T-helper 2 cell treated with Interferon-gamma antibody and Interleukin-4, amounts not matched to agents 5 μg/mL and 100 μg/mL, for 36 hours (primary cell): ENCODE data around the gene VSIG10L.

Source experiments
- DNase-seq: peaks from one replicate; pipeline ENCODE4 v3.0.0; 2021; ENCODE audit warnings: low spot score
- H3K27ac Mint-ChIP-seq: one replicate; pipeline ENCODE4 v1.8.0; 2021; ENCODE audit warnings: mild to moderate bottlenecking, mixed read lengths
- H3K27me3 Mint-ChIP-seq: one replicate; pipeline ENCODE4 v1.8.0; 2021; ENCODE audit warnings: low read depth, mixed read lengths
- H3K36me3 Mint-ChIP-seq: one replicate; pipeline ENCODE4 v1.8.0; 2021; ENCODE audit warnings: low read depth, mixed read lengths
- H3K4me1 Mint-ChIP-seq: one replicate; pipeline ENCODE4 v1.8.0; 2021; ENCODE audit warnings: low read depth, mixed read lengths
- H3K4me3 Mint-ChIP-seq: one replicate; pipeline ENCODE4 v1.8.0; 2022; ENCODE audit warnings: mild to moderate bottlenecking, moderate library complexity, mixed read lengths
- H3K9me3 Mint-ChIP-seq: one replicate; pipeline ENCODE4 v1.8.0; 2021; ENCODE audit warnings: mixed read lengths

Gene VSIG10L

DNA sequence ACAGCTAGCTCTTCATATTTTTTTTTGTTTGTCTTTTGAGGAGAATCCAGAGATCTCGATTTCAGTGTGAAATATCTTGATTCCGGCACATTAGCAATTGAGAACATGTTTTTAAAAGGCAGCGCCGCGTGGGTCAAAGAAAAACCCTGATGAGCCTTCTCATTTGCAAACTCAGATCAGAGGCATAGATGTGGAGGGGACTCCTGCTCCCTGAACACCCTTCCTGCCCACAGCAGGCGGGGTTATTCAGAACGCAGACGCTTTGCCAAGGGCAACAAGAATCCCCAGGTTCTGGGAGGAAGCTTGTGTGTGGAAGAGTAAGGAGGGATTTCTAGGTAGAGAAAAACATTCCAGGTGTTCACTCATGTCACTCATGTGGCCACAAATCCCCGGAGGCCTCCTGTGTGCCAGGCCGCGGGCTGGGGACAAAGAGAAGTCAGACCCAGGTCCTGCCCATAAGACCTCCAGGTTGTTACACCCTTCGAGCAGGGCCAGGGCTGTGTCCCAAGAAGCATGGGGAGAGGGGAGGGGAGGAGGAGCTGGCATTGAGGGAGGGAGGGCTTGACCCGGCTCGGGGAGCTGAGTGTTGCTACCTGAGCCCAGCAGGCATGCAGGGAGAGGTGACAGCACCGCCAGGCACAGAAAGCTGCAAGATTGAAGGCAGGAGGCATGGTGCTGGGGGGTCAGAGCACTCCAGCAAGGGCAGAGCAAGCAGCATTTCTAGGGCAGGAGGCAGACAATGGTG lies 46.4 kb downstream of the VSIG10L start:
- Mint-ChIP-seq H3K4me3 (no peak overlapping the region), H3K27me3 (no peaks in the 10 kb centered on the region)

DNA sequence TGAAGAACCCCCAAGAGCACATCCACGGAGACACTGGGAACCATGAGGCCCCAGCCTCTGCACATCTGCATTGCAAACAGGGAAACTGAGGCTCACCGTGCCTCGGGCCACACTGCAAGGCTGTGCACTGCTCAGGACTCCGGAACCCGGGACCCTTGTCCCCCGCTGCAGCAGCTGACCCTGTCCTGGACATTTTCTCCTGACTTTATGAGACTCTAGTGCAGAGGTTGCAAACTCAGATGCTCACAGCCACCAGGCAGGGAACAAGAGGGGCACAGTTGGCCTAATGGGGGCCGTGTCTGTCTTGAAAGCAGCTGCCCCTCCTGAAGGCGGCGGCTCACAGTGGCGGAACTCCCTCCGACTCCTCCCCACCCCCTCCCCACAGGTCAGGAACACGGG lies 47.0 kb downstream of the VSIG10L start:
- no peaks in the 10 kb centered on the region for H3K9me3 Mint-ChIP-seq
- H3K27ac Mint-ChIP-seq = no peak overlapping the region
- DNase-seq = no peak
- H3K36me3 Mint-ChIP-seq = no peaks in the 10 kb centered on the region
- H3K4me3 Mint-ChIP-seq = no peak overlapping the region
- H3K27me3 Mint-ChIP-seq = no peaks in the 10 kb centered on the region
- no peaks in the 10 kb centered on the region for H3K4me1 Mint-ChIP-seq

More for the DNA sequence above, 46.4 kb downstream of the VSIG10L start:
- no peaks in the 10 kb centered on the region for H3K4me1 Mint-ChIP-seq
- no peak for DNase-seq
- no peaks in the 10 kb centered on the region for H3K36me3 Mint-ChIP-seq
- no peaks in the 10 kb centered on the region for H3K9me3 Mint-ChIP-seq
- H3K27ac Mint-ChIP-seq = no peak overlapping the region

DNA sequence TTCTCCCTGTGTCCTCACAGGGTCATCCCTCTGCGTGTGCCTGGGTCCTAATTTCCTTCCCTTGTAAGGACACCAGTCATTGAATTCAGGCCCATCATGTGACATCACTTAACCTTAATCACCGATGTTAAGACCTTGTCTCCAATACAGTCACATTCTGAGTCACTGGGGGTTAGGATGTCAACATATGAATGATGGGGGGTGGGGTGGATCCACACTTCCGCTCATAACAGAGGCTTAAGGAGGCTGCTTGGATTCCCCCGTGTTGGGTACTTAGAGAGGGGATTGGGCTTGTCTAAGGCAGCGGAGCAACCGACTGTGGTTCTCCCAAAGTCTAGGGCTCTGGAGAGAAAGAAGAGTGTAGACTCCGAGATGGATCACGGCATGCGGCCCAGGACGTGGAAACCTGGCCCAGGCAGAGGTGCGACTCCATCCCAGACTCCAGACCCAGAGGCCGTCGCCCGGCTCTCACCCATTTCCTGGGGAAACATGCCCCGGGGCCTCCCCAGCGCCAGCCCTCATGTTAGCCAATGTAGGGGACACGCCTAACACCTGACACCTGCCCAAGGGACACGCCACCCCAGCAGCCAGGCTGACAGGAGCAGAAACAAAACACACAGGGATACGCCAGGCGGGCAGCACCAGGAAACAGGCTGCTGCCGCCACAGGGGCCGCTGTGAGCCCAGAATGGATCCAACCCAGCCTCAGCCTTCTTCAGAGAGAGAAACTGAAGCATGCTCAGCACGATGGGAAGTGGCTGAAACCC lies 47.5 kb downstream of the VSIG10L start:
- H3K36me3 Mint-ChIP-seq = no peaks in the 10 kb centered on the region
- no peaks in the 10 kb centered on the region for H3K9me3 Mint-ChIP-seq
- H3K27me3 Mint-ChIP-seq = no peaks in the 10 kb centered on the region
- no peak overlapping the region for H3K4me3 Mint-ChIP-seq
- H3K4me1 Mint-ChIP-seq = no peaks in the 10 kb centered on the region
- H3K27ac Mint-ChIP-seq = no peak overlapping the region
- no peak for DNase-seq

DNA sequence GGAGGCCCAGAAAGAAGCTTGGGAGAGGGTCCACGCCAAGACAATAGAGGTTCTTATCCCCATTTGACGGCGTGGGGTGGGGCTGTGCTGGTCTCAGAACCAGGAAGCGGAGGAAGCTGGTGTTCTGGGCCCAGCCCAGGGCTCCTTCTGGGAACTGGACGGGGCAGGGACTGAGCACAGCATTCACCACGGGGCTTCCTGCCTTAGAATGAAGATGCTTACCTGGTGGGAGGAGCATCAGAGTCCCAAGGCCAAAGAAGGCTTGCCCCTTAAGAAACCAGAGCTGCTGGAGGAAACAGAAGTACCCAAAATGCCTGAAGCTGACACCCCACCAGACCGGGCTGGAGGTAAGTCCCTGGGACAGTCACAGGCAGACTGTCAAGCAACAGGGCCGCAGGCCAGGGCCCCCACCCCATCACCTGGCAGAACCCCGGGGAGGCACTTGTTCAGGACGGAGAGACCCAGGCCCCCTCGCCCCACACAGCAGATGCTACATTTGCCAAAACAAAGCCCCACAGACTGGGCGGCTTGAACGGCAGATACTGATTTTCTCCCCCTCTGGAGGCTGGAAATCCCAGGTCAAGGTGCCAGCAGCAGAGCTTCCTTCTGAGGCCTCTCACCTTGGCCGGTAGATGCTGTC lies 48.2 kb downstream of the VSIG10L start:
- DNase-seq = no peak
- H3K36me3 Mint-ChIP-seq = no peaks in the 10 kb centered on the region
- no peak overlapping the region for H3K27ac Mint-ChIP-seq
- no peak overlapping the region for H3K4me3 Mint-ChIP-seq
- H3K4me1 Mint-ChIP-seq = no peaks in the 10 kb centered on the region
- H3K27me3 Mint-ChIP-seq = no peaks in the 10 kb centered on the region
- no peaks in the 10 kb centered on the region for H3K9me3 Mint-ChIP-seq

DNA sequence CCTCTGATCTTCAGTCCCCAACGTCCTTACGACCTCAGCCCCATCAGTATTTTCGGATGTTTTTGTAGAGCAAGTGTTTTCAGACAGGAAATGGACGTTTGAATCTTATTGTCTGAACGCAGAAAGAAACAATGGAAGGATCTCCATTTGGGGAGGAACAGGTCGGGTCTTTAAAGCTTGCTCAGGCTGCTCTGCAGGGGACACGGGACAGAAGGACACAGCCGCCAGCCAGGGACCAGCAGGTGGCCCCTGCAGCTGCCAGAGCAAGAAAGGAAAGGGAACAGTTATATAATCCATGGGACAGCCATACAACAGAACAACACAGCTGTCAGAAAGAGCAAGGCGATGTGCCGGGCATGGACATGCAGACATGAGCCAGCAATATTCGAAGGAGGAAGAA lies 49.0 kb downstream of the VSIG10L start:
- Mint-ChIP-seq H3K36me3 (no peaks in the 10 kb centered on the region), H3K27ac (no peak overlapping the region), H3K9me3 (no peaks in the 10 kb centered on the region), H3K27me3 (no peaks in the 10 kb centered on the region), H3K4me3 (no peak overlapping the region), H3K4me1 (no peaks in the 10 kb centered on the region)
- no peak for DNase-seq

DNA sequence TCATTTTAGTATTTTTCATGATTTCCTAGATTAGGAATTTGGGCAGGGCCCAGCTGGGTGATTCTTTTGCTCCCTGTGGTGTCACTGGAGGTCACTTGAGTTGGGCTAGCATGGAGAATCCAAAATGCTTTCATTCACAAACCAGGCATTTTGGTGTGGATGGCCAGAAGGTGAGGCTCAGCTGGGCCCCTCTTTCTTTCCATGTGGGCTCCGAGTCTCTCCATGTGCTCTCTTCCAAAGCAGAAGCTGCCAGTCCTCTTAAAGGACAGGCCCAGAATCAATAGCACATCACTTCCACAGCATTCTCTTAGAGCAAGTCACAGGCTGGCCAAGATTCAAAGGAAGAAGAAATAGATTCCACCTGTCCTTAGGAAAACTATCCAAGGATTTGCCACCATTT lies 52.3 kb downstream of the VSIG10L start:
- H3K27ac Mint-ChIP-seq = no peak overlapping the region
- no peaks in the 10 kb centered on the region for H3K9me3 Mint-ChIP-seq
- peaks cover 3% of the 10 kb centered on the region for H3K27me3 Mint-ChIP-seq
- no peaks in the 10 kb centered on the region for H3K4me1 Mint-ChIP-seq
- DNase-seq = no peak
- no peaks in the 10 kb centered on the region for H3K36me3 Mint-ChIP-seq
- no peak overlapping the region for H3K4me3 Mint-ChIP-seq

DNA sequence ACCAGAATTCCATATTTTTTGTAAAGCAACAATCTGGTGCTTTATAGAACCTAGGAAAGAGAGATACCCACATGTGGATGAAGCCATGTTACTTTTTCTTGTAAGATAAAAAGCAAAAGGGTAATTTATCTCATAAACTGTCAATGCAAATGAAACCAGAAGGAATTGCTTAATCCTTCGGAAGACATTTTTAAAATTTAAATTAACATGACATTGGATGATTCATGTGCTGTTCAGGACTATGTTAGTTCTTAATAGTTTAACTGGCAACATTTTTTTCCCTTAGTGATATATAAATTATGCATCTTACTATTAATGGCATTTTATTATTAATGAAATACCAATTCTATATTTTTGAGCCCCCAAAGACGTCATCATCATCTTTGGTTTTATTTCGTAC lies 56.3 kb downstream of the VSIG10L start:
- Mint-ChIP-seq H3K4me3 (no peak overlapping the region), H3K27me3 (peaks cover 12% of the 10 kb centered on the region), H3K27ac (no peak overlapping the region), H3K9me3 (no peaks in the 10 kb centered on the region), H3K36me3 (no peaks in the 10 kb centered on the region), H3K4me1 (no peaks in the 10 kb centered on the region)
- DNase-seq = no peak

DNA sequence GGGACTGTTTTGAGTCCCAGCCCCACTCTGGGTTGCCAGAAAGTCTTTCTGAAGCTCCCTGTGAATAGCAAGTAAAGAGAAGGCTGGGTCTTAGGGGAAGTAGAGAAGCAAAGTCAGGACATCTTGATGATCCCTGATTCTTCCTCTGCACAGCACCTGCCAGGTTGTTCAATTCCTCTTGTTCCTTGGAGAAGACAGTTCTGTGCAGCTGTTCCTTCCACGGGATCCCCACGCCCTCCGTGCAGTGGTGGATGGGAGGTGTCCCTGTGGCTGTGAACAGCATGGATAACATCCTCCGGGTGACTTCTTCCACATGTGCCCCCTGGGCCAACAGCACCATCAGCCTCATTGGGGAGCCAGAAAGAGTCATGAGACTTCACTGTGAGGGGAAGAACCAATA lies 59.6 kb downstream of the VSIG10L start:
- Mint-ChIP-seq H3K36me3 (no peaks in the 10 kb centered on the region), H3K4me1 (no peaks in the 10 kb centered on the region), H3K27me3 (peaks cover 17% of the 10 kb centered on the region), H3K27ac (no peak overlapping the region), H3K9me3 (no peaks in the 10 kb centered on the region), H3K4me3 (no peak overlapping the region)
- no peak for DNase-seq
